Kidney epithelial cell (primary cell): ENCODE results near the gene NDUFV3. TPM values are rescaled to one million over a fixed set of nuclear protein-coding genes. Genes with fewer than 3 reads are reported as not detected.
"Not testable (repeated sequence)": the region's sequence is repeated elsewhere in the genome, so short reads cannot be mapped to it uniquely, and the experiment has no call there.

Source experiments
- DNase-seq: peaks from one replicate; pipeline ENCODE4 v3.0.0-alpha.2; 2010; ENCODE audit warnings: low read depth
- H3K27me3 ChIP-seq: 2 replicates; pipeline ENCODE4 v1.6.0; 2011; ENCODE audit warnings: low read length; ENCODE audit not compliant: control insufficient read depth, insufficient read depth
- H3K36me3 ChIP-seq: 2 replicates; pipeline ENCODE4 v1.5.1; 2011; ENCODE audit warnings: low read length; ENCODE audit not compliant: control insufficient read depth, insufficient read depth
- H3K4me3 ChIP-seq: 2 replicates; pipeline ENCODE4 v1.5.1; 2011; ENCODE audit warnings: low read depth, mild to moderate bottlenecking, control low read depth, low read length
- CTCF ChIP-seq: IDR thresholded peaks from 2 replicates; pipeline ENCODE4 v1.5.1; 2011; ENCODE audit warnings: mild to moderate bottlenecking, moderate library complexity, low read length, control low read depth, inconsistent platforms; ENCODE audit not compliant: insufficient read depth, poor library complexity, severe bottlenecking
- total RNA-seq: library from RNA; depleted of rRNA; stranded (reverse); fragments of >200 nt; gene quantifications from 2 replicates; pipeline ENCODE4 v1.2.3, GENCODE V29; 2015

Gene NDUFV3
- total RNA-seq, 1 donor from 2014 or later = 32.8 TPM

- no peak for DNase-seq
- Histone ChIP-seq H3K36me3 (no peaks in the 10 kb centered on the region), H3K27me3 (no peaks in the 10 kb centered on the region), H3K4me3 (no peak overlapping the region)
- TF ChIP-seq CTCF = no peak
Observed at GRCh38 chr21:42900446-42900845, 7.3 kb downstream of the NDUFV3 start.

GRCh38 chr21:42903817-42904216, 10.7 kb downstream of the NDUFV3 start:
- no peak for DNase-seq
- H3K27me3 ChIP-seq = no peaks in the 10 kb centered on the region
- no peaks in the 10 kb centered on the region for H3K36me3 ChIP-seq
- TF ChIP-seq CTCF = no peak
- H3K4me3 ChIP-seq = no peak overlapping the region

GRCh38 chr21:42905195-42905594, 12.1 kb downstream of the NDUFV3 start:
- no peak overlapping the region for H3K4me3 ChIP-seq
- no peak for DNase-seq
- no peaks in the 10 kb centered on the region for H3K27me3 ChIP-seq
- no peak for TF ChIP-seq CTCF
- no peaks in the 10 kb centered on the region for H3K36me3 ChIP-seq

- Histone ChIP-seq H3K27me3 (no peaks in the 10 kb centered on the region), H3K4me3 (no peak overlapping the region), H3K36me3 (no peaks in the 10 kb centered on the region)
- no peak for DNase-seq
- no peak for TF ChIP-seq CTCF
Observed at GRCh38 chr21:42906233-42906632, 13.1 kb downstream of the NDUFV3 start.

GRCh38 chr21:42908484-42908883, 15.4 kb downstream of the NDUFV3 start:
- H3K36me3 ChIP-seq, H3K4me3 ChIP-seq, DNase-seq, H3K27me3 ChIP-seq: not testable (repeated sequence)

GRCh38 chr21:42911920-42912319, 18.8 kb downstream of the NDUFV3 start:
- not testable (repeated sequence) for H3K27me3 ChIP-seq, H3K4me3 ChIP-seq, DNase-seq, H3K36me3 ChIP-seq

GRCh38 chr21:42913476-42913875, 20.4 kb downstream of the NDUFV3 start:
- no peak for DNase-seq
- no peaks in the 10 kb centered on the region for H3K27me3 ChIP-seq
- H3K36me3 ChIP-seq = no peaks in the 10 kb centered on the region
- no peak overlapping the region for H3K4me3 ChIP-seq
- TF ChIP-seq CTCF = no peak
